Fibroblast of pulmonary artery (primary cell): ENCODE measurements around the gene PRDM2.

Experiments
- DNase-seq: peaks from one replicate; pipeline ENCODE4 v3.0.0-alpha.2; 2010; ENCODE audit warnings: low read depth
- H3K4me3 ChIP-seq: replicated peaks from 2 replicates; pipeline ENCODE4 v1.5.1; 2011; ENCODE audit warnings: low read depth, mild to moderate bottlenecking, control low read depth, low read length, moderate library complexity
- TF ChIP-seq, protein P1 (sequence below): IDR thresholded peaks from 2 replicates; pipeline ENCODE4 v1.5.1; 2011; ENCODE audit warnings: mild to moderate bottlenecking, control low read depth, low read length, inconsistent platforms; ENCODE audit errors: missing control alignments

Gene PRDM2

DNA sequence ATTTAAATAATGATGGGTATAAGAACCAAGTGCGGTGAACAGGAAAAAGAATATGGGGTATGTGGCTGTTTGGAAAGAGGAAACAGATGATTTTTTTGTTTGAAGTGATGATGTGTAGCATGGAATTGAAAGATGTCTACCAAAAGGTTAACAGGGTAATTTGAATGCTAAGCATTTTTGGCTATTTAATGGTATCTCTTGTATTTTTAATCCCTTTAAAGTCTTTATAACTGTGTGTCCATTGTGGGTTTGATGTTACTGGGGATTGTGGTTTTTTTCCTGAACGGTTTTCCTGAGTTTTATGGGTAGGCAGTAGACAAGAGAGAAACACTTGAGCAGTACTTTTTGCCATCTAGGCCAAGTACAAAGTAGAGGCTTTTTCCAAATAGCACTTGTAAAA lies 63.2 kb downstream of the PRDM2 start:
- TF ChIP-seq, protein P1, sequence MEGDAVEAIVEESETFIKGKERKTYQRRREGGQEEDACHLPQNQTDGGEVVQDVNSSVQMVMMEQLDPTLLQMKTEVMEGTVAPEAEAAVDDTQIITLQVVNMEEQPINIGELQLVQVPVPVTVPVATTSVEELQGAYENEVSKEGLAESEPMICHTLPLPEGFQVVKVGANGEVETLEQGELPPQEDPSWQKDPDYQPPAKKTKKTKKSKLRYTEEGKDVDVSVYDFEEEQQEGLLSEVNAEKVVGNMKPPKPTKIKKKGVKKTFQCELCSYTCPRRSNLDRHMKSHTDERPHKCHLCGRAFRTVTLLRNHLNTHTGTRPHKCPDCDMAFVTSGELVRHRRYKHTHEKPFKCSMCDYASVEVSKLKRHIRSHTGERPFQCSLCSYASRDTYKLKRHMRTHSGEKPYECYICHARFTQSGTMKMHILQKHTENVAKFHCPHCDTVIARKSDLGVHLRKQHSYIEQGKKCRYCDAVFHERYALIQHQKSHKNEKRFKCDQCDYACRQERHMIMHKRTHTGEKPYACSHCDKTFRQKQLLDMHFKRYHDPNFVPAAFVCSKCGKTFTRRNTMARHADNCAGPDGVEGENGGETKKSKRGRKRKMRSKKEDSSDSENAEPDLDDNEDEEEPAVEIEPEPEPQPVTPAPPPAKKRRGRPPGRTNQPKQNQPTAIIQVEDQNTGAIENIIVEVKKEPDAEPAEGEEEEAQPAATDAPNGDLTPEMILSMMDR, result no peak
- no peak overlapping the region for H3K4me3 ChIP-seq
- DNase-seq, result no peak

GRCh38 chr1:13763991-13764390 lies 64.0 kb downstream of the PRDM2 start:
- DNase-seq, result no peak
- H3K4me3 ChIP-seq, result no peak overlapping the region
- TF ChIP-seq, protein P1, result no peak

- no peak overlapping the region for H3K4me3 ChIP-seq
- TF ChIP-seq, protein P1, result no peak
- peak; percentile 48 for DNase-seq
These were observed 64.8 kb downstream of the PRDM2 start for GRCh38 chr1:13764588-13765332.

DNA sequence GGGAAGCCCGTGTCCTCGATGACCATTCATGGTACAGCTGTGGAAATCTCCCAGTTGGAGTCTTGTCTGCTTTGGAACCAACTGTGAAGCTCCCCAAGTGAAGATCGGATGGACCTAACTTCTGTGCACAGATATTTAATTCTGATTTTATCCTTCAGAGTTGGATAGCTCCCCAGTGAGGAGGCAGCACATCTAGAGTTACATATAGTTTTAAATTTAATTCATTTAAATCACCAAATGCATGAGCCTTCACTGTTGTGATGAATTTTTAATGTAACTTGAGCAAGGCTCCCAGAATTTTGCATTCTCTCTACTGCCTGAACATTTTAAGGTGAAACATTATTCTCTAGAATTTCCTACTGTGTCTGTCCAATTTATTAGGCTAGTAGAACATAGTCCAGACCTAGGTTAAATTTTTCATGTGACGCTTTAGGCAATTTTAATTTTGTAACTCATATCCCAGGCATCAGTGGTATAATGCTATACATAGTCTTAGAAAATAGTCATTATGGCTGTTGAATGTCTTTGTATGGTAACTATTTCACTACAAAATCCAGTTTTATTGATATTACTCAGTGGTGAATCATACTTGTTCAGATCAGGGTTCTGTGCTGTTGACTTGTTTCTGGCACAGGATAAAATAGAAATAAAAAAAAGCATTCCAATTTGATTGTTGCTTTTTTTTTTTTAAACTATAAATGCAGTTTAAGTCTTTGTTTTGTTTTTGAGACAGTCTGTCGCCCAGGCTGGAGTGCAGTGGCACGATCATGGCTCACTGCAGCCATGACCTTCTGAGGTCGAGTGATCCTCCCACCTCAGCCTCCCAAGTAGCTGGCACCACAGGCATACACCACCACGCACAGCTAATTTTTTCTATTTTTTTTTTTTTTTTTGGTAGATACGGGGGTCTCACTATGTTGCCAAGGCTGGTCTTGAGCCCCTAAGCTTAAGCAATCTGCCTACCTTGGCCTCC lies 66.9 kb downstream of the PRDM2 start:
- TF ChIP-seq, protein P1, result no peak
- no peak overlapping the region for H3K4me3 ChIP-seq
- peak; percentile 51 for DNase-seq

DNA sequence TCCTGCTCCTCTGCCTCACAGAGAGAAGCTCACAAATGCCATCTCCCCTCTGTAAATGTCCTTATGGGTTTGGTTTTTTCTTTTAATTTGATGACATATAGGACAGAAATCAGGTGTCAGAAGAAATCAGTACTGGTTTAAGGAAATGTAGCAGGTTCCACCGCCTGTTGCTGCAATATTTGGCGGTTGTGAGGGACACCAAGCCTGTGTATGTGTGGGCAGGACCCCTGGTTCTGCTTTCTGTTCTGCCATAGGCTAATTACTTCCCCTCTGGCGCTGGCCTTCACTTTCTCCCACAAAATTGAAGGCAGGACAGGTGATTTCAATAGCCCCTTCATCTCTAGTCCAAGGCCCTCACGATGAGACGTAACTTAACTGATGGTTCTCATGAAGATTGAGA lies 69.2 kb downstream of the PRDM2 start:
- DNase-seq, result no peak
- H3K4me3 ChIP-seq, result no peak overlapping the region

DNA sequence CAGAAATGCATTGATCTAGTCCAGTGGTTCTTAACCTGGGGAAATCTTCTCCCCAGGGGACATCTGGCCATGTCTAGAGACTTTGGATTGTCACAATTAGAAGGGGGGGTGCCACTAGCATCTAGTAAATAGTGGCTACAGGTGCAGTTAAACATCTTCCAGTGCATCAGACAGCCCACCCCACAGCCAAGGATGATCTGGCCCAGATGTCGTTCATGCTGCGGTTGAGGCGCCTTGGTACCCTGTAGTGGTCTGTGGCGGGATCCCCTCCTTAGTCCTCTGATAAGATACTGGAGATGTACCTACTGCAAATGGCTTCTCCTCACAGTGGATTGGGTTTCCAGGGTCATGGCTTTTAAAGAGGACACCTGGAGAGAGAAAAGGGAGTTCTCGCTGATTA lies 69.8 kb downstream of the PRDM2 start:
- no peak overlapping the region for H3K4me3 ChIP-seq
- TF ChIP-seq, protein P1, result no peak
- no peak for DNase-seq

More for the DNA sequence above, 69.2 kb downstream of the PRDM2 start:
- TF ChIP-seq, protein P1, result no peak
